ENCODE data around the gene NOS3. TPM values are rescaled to one million over a fixed set of nuclear protein-coding genes. Genes with fewer than 3 reads are reported as not detected.

NOS3 gene
- total and polyA plus RNA-seq, 11 donors: 8.9 to 49.4 (median 17.3) TPM

DNA sequence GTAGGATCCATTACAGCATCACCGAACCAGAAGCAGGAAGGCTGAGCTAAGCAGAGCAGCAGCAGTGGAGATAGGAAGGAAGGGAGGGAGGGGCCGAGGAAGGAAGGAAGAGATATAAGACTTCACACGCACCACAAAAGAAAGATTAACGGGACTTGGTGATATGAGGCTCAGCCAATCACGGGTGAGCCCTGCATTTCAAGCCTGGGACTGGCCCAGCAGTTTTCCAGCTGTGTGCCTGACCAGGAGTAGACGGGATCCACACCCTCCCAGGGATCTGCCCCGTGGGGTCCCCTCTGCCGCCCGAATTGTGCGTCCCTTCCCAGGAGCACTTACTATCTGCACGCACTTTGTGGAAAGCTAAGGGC lies 17.3 kb downstream of the NOS3 start:
- Histone ChIP-seq H3K9me3 (no peaks in the 10 kb centered on the region), H3K4me3 (peak overlapping the region in 9 of 12 donors; percentile 15 to 46 (median 39)), H3K4me1 (peaks cover 0 to 62% (median 31%) of the 10 kb centered on the region in 12 donors), H3K27ac (peak overlapping the region in 10 of 12 donors; percentile 3 to 73 (median 52)), H3K36me3 (peaks cover 0 to 28% (median 5%) of the 10 kb centered on the region in 9 donors), H3K27me3 (peaks cover 0 to 2% (median 0%) of the 10 kb centered on the region in 9 donors)
- TF ChIP-seq CTCF (IDR thresholded peaks at IDR 0.05): no peak
- TF ChIP-seq POLR2A (IDR thresholded peaks at IDR 0.05): no peak
- intact Hi-C loops (cut with DNase I): no loop called here
- 28 to 34% (median 32%) methylated on average over 11 of the region's 11 CpGs for WGBS, 4 donors
- ATAC-seq: peak in 3 of 4 donors; percentile 31 to 71 (median 39)
- peak in 2 of 5 donors; percentile 43 to 49 for DNase-seq

DNA sequence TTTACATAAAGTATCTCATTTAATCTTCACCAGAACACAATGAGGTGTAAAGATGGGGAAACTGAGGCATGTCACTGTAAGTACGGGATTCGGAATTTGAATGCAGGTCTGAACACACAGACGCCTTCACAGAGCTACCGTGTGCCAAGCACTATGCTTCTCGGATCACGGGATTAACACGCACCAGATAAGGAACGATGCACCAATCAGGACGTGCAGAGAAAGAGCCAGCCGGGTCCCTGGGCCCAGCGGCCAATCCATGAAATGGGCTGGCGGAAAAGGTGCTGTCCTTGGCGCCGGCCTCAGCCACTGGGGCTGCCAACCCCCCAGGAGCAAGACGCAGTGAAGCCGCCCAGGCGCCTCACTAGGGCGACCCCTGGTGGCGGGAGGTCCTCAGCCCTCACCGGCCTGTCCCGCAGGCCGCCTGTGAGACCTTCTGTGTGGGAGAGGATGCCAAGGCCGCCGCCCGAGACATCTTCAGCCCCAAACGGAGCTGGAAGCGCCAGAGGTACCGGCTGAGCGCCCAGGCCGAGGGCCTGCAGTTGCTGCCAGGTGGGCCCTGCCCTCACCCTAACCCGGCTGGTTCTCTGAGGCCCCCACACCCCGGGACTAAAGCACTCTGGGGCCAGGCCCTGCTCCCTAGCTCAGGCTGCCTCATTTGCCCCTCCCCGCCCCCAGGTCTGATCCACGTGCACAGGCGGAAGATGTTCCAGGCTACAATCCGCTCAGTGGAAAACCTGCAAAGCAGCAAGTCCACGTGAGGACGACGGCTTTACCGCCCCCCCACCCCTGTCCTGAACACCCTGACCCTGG lies 17.9 kb downstream of the NOS3 start:
- Histone ChIP-seq H3K27me3 (peaks cover 0 to 8% (median 0%) of the 10 kb centered on the region in 9 donors), H3K9me3 (no peaks in the 10 kb centered on the region), H3K4me1 (peaks cover 0 to 68% (median 36%) of the 10 kb centered on the region in 12 donors), H3K27ac (peak overlapping the region in 9 of 12 donors; percentile 3 to 73 (median 54)), H3K4me3 (peak overlapping the region in 10 of 12 donors; percentile 3 to 46 (median 38)), H3K36me3 (peaks cover 0 to 23% (median 5%) of the 10 kb centered on the region in 9 donors)
- 35 to 44% (median 41%) methylated on average over 22 to 40 of the region's 40 CpGs for WGBS, 4 donors
- TF ChIP-seq CTCF (IDR thresholded peaks at IDR 0.05) (peak; percentile 74 to 90 (median 84)), POLR2A (IDR thresholded peaks at IDR 0.05) (no peak)
- ATAC-seq (peak; percentile 57 to 74 (median 62)), DNase-seq (peak; percentile 74 to 91 (median 77))
- intact Hi-C loops (cut with DNase I): no loop called here

DNA sequence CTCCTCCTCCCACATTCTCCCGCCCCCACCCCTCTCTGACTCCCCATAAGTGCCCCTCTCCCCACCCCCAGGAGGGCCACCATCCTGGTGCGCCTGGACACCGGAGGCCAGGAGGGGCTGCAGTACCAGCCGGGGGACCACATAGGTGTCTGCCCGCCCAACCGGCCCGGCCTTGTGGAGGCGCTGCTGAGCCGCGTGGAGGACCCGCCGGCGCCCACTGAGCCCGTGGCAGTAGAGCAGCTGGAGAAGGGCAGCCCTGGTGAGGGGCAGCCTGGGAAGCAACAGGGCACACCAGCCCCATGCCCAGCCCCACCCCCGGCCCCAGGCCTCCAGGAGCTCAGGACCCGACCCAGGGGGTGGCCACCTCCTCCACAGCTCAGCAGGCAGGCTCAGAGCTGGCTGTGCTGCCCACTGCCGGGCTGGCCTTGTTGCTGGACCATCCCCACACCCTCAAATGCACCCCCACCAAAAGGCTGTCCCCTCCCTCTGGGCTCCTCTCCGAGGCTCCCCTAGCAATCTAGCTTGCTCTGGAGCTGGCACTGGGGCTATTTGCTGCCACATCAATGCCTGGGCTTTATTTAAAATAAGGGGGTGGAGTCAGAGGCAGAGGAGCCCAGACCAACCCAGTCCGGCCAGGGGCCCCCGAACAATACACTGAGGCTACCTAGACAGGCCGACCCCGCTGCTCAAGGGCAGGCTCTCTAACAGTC lies 18.7 kb downstream of the NOS3 start:
- no peaks in the 10 kb centered on the region for H3K9me3 ChIP-seq
- 70 to 79% (median 76%) methylated on average over 12 to 22 of the region's 22 CpGs for WGBS, 4 donors
- no peak for ATAC-seq
- peaks cover 0 to 11% (median 0%) of the 10 kb centered on the region in 9 donors for H3K27me3 ChIP-seq
- intact Hi-C loops (cut with DNase I): no loop called here
- no peak overlapping the region for H3K4me3 ChIP-seq
- TF ChIP-seq CTCF (IDR thresholded peaks at IDR 0.05) (no peak), POLR2A (IDR thresholded peaks at IDR 0.05) (no peak)
- peaks cover 0 to 76% (median 38%) of the 10 kb centered on the region in 12 donors for H3K4me1 ChIP-seq
- peaks cover 0 to 17% (median 5%) of the 10 kb centered on the region in 9 donors for H3K36me3 ChIP-seq
- DNase-seq: no peak
- no peak overlapping the region for H3K27ac ChIP-seq

DNA sequence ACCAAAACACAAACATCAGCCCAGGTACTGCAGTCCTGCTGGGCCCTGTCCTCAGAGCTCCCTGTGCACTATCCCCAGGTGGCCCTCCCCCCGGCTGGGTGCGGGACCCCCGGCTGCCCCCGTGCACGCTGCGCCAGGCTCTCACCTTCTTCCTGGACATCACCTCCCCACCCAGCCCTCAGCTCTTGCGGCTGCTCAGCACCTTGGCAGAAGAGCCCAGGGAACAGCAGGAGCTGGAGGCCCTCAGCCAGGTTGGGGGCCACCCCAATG lies 19.2 kb downstream of the NOS3 start:
- no peak for DNase-seq
- intact Hi-C loops (cut with DNase I): no loop called here
- H3K4me3 ChIP-seq: no peak overlapping the region
- H3K4me1 ChIP-seq: peaks cover 0 to 80% (median 39%) of the 10 kb centered on the region in 12 donors
- peaks cover 0 to 13% (median 5%) of the 10 kb centered on the region in 9 donors for H3K36me3 ChIP-seq
- H3K27me3 ChIP-seq: peaks cover 0 to 14% (median 0%) of the 10 kb centered on the region in 9 donors
- H3K9me3 ChIP-seq: no peaks in the 10 kb centered on the region
- TF ChIP-seq CTCF (IDR thresholded peaks at IDR 0.05): no peak
- TF ChIP-seq POLR2A (IDR thresholded peaks at IDR 0.05): no peak
- 53 to 83% (median 67%) methylated on average over 1 to 7 of the region's 7 CpGs for WGBS, 4 donors
- no peak for ATAC-seq
- peak overlapping the region in 1 of 12 donors; percentile 42 for H3K27ac ChIP-seq
